ENCODE data around the gene IRGQ.

The IRGQ gene

DNA sequence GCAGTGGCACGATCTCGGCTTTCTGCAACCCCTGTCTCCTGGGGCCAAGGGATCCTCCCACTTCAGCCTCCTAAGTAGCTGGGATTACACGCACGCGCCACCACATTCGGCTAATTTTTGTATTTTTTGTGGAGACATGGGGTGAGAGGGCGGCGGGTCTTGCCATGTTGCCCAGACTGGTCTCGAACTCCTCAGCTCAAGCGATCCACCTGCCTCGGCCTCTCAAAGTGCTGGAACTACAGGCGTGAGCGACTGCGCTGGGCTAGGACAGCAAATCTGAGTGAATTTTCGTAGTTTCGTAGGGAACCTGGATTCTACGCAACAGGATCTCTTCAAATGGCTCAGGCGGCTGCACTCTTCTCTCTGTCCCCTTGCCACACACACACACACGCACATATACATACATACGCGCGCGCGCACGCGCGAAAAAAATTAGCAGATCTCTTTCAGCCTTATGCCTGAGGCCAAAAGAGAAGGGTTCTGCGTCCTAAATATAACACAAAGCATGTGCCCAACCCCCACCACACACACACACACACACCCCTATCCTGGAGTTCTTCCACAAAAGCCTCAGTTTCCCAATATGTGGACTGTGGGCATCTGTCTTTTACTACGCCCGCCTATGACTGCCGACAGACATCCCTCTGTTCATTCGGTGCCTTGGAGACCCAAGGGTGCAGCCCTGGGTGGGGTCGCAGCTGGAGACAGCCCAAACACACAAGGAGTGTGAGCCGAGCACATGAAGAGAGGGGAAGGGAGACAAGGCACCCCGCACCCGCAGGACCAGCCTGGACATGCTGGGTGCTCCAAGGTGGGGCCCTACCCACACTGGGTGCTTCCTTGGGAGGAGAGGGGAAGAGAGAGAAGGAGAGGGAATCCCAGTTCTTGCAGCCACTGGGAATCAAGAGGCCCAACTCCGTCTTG lies 19.7 kb downstream of the IRGQ start (continued):
- TF ChIP-seq, protein P1, sequence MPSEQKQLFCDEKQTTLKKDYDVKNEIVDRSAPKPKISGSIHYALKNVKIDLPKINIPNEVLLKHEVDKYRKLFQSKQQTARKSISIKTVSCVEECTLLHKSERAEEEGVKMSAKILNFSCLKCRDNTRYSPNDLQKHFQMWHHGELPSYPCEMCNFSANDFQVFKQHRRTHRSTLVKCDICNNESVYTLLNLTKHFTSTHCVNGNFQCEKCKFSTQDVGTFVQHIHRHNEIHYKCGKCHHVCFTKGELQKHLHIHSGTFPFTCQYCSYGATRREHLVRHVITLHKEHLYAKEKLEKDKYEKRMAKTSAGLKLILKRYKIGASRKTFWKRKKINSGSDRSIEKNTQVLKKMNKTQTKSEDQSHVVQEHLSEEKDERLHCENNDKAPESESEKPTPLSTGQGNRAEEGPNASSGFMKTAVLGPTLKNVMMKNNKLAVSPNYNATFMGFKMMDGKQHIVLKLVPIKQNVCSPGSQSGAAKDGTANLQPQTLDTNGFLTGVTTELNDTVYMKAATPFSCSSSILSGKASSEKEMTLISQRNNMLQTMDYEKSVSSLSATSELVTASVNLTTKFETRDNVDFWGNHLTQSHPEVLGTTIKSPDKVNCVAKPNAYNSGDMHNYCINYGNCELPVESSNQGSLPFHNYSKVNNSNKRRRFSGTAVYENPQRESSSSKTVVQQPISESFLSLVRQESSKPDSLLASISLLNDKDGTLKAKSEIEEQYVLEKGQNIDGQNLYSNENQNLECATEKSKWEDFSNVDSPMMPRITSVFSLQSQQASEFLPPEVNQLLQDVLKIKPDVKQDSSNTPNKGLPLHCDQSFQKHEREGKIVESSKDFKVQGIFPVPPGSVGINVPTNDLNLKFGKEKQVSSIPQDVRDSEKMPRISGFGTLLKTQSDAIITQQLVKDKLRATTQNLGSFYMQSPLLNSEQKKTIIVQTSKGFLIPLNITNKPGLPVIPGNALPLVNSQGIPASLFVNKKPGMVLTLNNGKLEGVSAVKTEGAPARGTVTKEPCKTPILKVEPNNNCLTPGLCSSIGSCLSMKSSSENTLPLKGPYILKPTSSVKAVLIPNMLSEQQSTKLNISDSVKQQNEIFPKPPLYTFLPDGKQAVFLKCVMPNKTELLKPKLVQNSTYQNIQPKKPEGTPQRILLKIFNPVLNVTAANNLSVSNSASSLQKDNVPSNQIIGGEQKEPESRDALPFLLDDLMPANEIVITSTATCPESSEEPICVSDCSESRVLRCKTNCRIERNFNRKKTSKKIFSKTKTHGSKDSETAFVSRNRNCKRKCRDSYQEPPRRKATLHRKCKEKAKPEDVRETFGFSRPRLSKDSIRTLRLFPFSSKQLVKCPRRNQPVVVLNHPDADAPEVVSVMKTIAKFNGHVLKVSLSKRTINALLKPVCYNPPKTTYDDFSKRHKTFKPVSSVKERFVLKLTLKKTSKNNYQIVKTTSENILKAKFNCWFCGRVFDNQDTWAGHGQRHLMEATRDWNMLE (tag by site-specific recombination; conservative IDR thresholded peaks at IDR 0.05; ENCODE audit: low read depth), result no peak
- TF ChIP-seq ZNF530 (tag by site-specific recombination; IDR thresholded peaks at IDR 0.05; ENCODE audit: low read depth) (no peak), ZNF776 (tag by site-specific recombination; IDR thresholded peaks at IDR 0.05; ENCODE audit: borderline replicate concordance) (no peak), ZNF623 (tag by site-specific recombination; IDR thresholded peaks at IDR 0.05) (no peak), ZNF585B (tag by site-specific recombination; IDR thresholded peaks at IDR 0.05) (no peak), ZNF202 (tag by site-specific recombination; IDR thresholded peaks at IDR 0.05; ENCODE audit: borderline replicate concordance) (no peak), WT1 (tag by site-specific recombination; IDR thresholded peaks at IDR 0.05) (0 out of 2 replicates have a peak, but pooled peaks have one; percentile 32), ZNF664 (tag by site-specific recombination; IDR thresholded peaks at IDR 0.05) (peak; percentile 15; the same call in 1 of the 2 replicates), ZNF549 (tag by site-specific recombination; IDR thresholded peaks at IDR 0.05) (no peak), GLI2 (tag by site-specific recombination; IDR thresholded peaks at IDR 0.05; ENCODE audit: borderline replicate concordance, low read depth) (no peak), ZNF658 (tag by site-specific recombination; IDR thresholded peaks at IDR 0.05) (no peak), ZNF416 (tag by site-specific recombination; IDR thresholded peaks at IDR 0.05) (no peak), ZNF223 (tag by site-specific recombination; IDR thresholded peaks at IDR 0.05) (0 out of 2 replicates have a peak, but pooled peaks have one; percentile 8), GLIS1 (tag by site-specific recombination; IDR thresholded peaks at IDR 0.05) (no peak), ZNF335 (tag by site-specific recombination; conservative IDR thresholded peaks at IDR 0.05) (no peak), ZNF24 (tag by site-specific recombination; IDR thresholded peaks at IDR 0.05) (no peak), ZNF133 (tag by site-specific recombination; IDR thresholded peaks at IDR 0.05) (no peak), ZNF175 (tag by site-specific recombination; IDR thresholded peaks at IDR 0.05) (no peak), ZNF404 (tag by site-specific recombination; IDR thresholded peaks at IDR 0.05) (no peak)
- TF ChIP-seq, protein P2, sequence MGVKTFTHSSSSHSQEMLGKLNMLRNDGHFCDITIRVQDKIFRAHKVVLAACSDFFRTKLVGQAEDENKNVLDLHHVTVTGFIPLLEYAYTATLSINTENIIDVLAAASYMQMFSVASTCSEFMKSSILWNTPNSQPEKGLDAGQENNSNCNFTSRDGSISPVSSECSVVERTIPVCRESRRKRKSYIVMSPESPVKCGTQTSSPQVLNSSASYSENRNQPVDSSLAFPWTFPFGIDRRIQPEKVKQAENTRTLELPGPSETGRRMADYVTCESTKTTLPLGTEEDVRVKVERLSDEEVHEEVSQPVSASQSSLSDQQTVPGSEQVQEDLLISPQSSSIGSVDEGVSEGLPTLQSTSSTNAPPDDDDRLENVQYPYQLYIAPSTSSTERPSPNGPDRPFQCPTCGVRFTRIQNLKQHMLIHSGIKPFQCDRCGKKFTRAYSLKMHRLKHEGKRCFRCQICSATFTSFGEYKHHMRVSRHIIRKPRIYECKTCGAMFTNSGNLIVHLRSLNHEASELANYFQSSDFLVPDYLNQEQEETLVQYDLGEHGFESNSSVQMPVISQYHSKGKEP (tag by site-specific recombination; IDR thresholded peaks at IDR 0.05), result no peak
- TF ChIP-seq, protein P3, sequence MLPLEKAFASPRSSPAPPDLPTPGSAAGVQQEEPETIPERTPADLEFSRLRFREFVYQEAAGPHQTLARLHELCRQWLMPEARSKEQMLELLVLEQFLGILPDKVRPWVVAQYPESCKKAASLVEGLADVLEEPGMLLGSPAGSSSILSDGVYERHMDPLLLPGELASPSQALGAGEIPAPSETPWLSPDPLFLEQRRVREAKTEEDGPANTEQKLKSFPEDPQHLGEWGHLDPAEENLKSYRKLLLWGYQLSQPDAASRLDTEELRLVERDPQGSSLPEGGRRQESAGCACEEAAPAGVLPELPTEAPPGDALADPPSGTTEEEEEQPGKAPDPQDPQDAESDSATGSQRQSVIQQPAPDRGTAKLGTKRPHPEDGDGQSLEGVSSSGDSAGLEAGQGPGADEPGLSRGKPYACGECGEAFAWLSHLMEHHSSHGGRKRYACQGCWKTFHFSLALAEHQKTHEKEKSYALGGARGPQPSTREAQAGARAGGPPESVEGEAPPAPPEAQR (tag by site-specific recombination; IDR thresholded peaks at IDR 0.05), result no peak
- TF ChIP-seq, protein P4, sequence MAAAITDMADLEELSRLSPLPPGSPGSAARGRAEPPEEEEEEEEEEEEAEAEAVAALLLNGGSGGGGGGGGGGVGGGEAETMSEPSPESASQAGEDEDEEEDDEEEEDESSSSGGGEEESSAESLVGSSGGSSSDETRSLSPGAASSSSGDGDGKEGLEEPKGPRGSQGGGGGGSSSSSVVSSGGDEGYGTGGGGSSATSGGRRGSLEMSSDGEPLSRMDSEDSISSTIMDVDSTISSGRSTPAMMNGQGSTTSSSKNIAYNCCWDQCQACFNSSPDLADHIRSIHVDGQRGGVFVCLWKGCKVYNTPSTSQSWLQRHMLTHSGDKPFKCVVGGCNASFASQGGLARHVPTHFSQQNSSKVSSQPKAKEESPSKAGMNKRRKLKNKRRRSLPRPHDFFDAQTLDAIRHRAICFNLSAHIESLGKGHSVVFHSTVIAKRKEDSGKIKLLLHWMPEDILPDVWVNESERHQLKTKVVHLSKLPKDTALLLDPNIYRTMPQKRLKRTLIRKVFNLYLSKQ (tag by site-specific recombination; IDR thresholded peaks at IDR 0.05; ENCODE audit: borderline replicate concordance), result no peak
- TF ChIP-seq, protein P5, sequence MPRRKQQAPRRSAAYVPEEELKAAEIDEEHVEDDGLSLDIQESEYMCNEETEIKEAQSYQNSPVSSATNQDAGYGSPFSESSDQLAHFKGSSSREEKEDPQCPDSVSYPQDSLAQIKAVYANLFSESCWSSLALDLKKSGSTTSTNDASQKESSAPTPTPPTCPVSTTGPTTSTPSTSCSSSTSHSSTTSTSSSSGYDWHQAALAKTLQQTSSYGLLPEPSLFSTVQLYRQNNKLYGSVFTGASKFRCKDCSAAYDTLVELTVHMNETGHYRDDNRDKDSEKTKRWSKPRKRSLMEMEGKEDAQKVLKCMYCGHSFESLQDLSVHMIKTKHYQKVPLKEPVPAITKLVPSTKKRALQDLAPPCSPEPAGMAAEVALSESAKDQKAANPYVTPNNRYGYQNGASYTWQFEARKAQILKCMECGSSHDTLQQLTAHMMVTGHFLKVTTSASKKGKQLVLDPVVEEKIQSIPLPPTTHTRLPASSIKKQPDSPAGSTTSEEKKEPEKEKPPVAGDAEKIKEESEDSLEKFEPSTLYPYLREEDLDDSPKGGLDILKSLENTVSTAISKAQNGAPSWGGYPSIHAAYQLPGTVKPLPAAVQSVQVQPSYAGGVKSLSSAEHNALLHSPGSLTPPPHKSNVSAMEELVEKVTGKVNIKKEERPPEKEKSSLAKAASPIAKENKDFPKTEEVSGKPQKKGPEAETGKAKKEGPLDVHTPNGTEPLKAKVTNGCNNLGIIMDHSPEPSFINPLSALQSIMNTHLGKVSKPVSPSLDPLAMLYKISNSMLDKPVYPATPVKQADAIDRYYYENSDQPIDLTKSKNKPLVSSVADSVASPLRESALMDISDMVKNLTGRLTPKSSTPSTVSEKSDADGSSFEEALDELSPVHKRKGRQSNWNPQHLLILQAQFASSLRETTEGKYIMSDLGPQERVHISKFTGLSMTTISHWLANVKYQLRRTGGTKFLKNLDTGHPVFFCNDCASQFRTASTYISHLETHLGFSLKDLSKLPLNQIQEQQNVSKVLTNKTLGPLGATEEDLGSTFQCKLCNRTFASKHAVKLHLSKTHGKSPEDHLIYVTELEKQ (tag by site-specific recombination; IDR thresholded peaks at IDR 0.05; ENCODE audit: borderline replicate concordance), result no peak
